Thyroid gland (tissue), 4 donors: ENCODE results near the gene USP44.

Experiments
- CTCF ChIP-seq, 6 experiments: fragments of 200-600 bp in 3 of 6; fragments of 450-650 bp in 3 of 6; sonication (generic) in 3 of 6; IDR thresholded peaks; one replicate each; pipeline ENCODE4 v1.5.1; 2016 to 2019; ENCODE audit warnings: antibody characterized with exemption in 6 of 6, mild to moderate bottlenecking in 2 of 6, inconsistent platforms in 1 of 6, moderate library complexity in 1 of 6
- POLR2A ChIP-seq, 2 donors: fragments of 450-650 bp; IDR thresholded peaks; one replicate each; pipeline ENCODE4 v1.6.1; 2017; ENCODE audit warnings: antibody characterized with exemption in 2 of 2, mild to moderate bottlenecking in 2 of 2, moderate library complexity in 1 of 2

GRCh38 chr12:95481072-95481471 lies 70.2 kb downstream of the USP44 start:
- TF ChIP-seq CTCF (IDR thresholded peaks at IDR 0.05) (no peak), POLR2A (IDR thresholded peaks at IDR 0.05) (no peak)
